ENCODE results near the gene EPSTI1.

Gene EPSTI1

DNA sequence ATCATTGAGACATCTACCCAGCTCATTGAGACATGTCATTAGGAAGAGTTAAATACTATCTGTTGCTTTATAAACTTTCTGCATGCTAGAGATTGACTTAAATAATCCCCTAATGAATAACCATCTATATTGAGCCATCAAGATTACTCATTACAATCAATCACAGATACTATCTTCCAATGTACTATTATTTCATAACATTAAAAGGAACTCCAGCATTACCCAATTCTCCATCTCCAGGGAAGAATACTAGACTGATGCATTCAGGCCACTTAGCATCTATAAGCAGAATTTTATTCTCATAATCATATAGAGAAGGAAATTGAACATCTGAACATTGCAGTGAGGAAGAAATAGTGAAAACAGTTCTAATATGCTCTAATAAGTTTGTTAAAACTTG lies 8.0 kb downstream of the EPSTI1 start:
- H3K27ac ChIP-seq = no peak overlapping the region
- TF ChIP-seq, protein P1, sequence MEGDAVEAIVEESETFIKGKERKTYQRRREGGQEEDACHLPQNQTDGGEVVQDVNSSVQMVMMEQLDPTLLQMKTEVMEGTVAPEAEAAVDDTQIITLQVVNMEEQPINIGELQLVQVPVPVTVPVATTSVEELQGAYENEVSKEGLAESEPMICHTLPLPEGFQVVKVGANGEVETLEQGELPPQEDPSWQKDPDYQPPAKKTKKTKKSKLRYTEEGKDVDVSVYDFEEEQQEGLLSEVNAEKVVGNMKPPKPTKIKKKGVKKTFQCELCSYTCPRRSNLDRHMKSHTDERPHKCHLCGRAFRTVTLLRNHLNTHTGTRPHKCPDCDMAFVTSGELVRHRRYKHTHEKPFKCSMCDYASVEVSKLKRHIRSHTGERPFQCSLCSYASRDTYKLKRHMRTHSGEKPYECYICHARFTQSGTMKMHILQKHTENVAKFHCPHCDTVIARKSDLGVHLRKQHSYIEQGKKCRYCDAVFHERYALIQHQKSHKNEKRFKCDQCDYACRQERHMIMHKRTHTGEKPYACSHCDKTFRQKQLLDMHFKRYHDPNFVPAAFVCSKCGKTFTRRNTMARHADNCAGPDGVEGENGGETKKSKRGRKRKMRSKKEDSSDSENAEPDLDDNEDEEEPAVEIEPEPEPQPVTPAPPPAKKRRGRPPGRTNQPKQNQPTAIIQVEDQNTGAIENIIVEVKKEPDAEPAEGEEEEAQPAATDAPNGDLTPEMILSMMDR (IDR thresholded peaks at IDR 0.05) = no peak
- no peak for TF ChIP-seq ZFX (IDR thresholded peaks at IDR 0.05; ENCODE audit: borderline replicate concordance)

DNA sequence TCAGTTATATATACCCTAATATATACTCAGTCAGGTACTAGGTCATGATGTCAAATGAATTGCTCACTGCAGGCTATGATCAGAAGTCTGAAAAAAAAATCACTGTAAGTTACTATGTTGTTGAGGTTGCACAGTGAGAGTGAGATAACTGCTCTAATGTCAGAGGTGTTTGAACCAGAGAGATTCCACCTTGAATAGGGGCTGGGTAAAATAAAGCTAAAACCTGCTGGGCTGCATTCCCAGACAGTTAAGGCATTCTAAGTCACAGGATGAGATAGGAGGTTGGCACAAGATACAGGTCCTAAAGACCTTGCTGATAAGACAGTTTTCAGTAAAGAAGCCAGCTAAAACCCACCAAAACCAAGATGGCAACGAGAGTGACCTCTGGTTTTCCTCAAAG lies 10.2 kb downstream of the EPSTI1 start:
- H3K27ac ChIP-seq = no peak overlapping the region
- TF ChIP-seq ZFX (IDR thresholded peaks at IDR 0.05; ENCODE audit: borderline replicate concordance) = no peak
- TF ChIP-seq, protein P1 (IDR thresholded peaks at IDR 0.05) = no peak

DNA sequence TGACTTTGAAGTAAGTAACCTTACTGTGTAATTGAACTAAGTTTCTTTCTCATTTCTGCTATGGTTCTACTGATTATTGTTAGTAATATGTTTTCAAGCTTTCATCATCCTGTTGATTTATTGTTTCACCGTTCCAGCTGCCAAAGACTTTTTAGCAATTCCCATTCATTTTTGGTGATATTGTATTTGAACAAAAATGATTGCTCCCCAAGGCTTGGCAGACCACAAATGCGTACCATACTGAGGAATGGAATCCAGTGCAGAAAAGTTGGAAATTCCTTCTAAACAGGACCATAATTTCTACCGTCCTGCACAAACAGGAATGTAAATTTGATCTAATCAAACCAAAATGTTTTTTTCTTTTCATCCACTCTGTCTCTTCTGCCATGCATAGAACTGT lies 10.7 kb downstream of the EPSTI1 start:
- TF ChIP-seq ZFX (IDR thresholded peaks at IDR 0.05; ENCODE audit: borderline replicate concordance) = no peak
- TF ChIP-seq, protein P1 (IDR thresholded peaks at IDR 0.05) = no peak
- H3K27ac ChIP-seq = no peak overlapping the region

DNA sequence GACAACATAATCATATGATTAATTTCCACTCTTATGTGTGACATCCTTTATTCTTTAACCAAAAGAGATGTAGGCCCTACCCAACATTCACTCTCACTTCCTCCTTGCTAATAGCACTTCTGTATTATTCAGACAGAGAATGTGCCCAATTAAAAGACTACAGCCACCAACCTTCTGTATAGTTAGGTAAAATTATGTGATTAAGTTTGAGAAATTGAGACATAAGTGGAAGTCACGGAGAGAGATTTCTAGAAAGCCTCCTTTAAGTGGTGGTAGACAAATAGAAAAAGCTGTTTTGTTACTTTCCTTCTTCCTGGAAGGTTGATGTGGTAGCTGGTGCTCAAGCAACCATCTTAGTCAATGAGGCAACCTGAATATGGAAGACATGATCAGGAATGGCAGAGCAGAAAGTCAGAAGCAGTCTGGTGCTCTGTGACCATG lies 14.8 kb downstream of the EPSTI1 start:
- no peak for TF ChIP-seq ZFX (IDR thresholded peaks at IDR 0.05; ENCODE audit: borderline replicate concordance)
- TF ChIP-seq, protein P1 (IDR thresholded peaks at IDR 0.05) = no peak
- no peak overlapping the region for H3K27ac ChIP-seq

DNA sequence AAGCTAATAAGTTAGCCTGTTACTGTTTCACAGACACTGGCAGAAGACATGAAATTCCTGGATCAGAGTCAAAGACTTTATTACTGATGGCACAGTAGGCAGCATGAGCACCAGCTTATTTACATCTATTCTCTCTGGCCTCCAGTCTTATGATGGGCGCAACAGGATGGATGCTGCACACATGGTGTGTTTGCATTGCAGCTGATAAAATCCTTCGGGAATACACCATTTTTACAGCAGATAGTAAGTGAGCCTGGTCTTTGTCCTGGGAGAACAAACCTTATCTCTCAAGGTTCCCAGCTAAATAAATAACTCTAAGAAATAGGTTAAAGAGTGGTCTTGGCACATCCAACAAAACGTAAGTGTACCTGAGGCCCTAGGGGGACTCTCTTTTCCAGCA lies 16.0 kb downstream of the EPSTI1 start:
- H3K27ac ChIP-seq = no peak overlapping the region
- TF ChIP-seq ZFX (IDR thresholded peaks at IDR 0.05; ENCODE audit: borderline replicate concordance) = no peak
- TF ChIP-seq, protein P1 (IDR thresholded peaks at IDR 0.05) = no peak

DNA sequence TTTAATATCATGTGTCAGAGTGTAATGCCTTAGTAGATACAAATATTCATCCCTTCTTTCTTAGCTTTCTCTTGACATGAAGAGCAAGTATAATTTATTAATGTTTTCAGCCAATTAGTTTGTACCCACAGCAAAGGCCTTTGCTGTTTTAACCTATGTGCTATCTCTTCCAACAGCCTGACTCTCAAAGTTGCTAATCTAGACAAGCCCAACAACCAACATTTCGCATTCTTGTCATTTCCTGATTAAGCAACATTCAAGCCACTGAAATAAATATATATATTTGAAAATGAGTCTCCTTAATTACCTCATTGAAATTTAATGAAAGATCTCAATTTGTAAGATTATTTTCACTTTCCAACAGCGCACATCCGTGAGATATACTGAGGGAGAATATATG lies 18.5 kb downstream of the EPSTI1 start:
- no peak overlapping the region for H3K27ac ChIP-seq
- TF ChIP-seq ZFX (IDR thresholded peaks at IDR 0.05; ENCODE audit: borderline replicate concordance) = no peak
- TF ChIP-seq, protein P1 (IDR thresholded peaks at IDR 0.05) = no peak

DNA sequence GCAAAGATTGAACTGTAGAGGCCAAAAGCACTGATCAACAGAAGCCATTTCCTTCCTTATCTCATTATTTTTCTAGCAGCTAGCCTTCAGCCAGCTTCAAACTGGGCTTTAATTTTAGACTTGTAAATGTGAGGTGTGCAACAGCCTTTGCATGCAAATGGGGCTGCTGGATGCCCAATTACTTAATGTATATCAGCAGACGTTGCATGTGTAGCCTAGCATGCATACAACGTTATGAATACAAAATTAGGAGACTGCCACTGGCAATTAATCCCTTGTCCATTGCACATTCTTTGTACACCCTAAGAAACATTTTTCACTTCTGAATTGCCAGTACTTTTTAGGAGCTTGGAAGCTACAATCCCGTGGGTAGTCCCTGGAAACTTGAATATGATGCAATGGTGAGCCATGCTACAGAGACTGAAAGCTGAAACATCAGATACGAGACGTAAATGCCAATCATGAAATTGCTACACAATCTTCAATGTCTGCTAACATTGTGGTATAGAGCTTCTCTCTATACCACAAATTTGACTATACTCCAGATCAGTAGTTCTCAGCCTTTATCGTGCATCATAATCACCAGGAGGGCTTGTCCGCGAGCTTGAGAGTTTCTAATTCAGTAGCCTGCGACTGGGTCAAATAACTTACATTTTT lies 20.2 kb downstream of the EPSTI1 start:
- H3K27ac ChIP-seq = no peak overlapping the region
- TF ChIP-seq, protein P1 (IDR thresholded peaks at IDR 0.05) = no peak
- no peak for TF ChIP-seq ZFX (IDR thresholded peaks at IDR 0.05; ENCODE audit: borderline replicate concordance)
